Renal pelvis (tissue), 4 donors: Measurements from ENCODE around the gene NDUFB2. TPM values are rescaled to one million over a fixed set of nuclear protein-coding genes. Genes with fewer than 3 reads are reported as not detected.
"Not testable (repeated sequence)": the region's sequence is repeated elsewhere in the genome, so short reads cannot be mapped to it uniquely, and the experiment has no call there.

ENCODE experiments used
- DNase-seq: peaks from one replicate; pipeline ENCODE4 v3.0.0-alpha.2; 2013
- polyA plus RNA-seq, 3 donors: library from polyadenylated mRNA; unstranded; fragments of 120-200 nt; gene quantifications; one replicate each; pipeline ENCODE4 v1.2.1, GENCODE V29; 2013; ENCODE audit not compliant: insufficient read length in 3 of 3

NDUFB2 gene
- polyA plus RNA-seq, 3 donors: 187 to 212 (median 199) TPM

GRCh38 chr7:140722254-140722653 is 25.7 kb downstream of the NDUFB2 start:
- DNase-seq: no peak

DNA sequence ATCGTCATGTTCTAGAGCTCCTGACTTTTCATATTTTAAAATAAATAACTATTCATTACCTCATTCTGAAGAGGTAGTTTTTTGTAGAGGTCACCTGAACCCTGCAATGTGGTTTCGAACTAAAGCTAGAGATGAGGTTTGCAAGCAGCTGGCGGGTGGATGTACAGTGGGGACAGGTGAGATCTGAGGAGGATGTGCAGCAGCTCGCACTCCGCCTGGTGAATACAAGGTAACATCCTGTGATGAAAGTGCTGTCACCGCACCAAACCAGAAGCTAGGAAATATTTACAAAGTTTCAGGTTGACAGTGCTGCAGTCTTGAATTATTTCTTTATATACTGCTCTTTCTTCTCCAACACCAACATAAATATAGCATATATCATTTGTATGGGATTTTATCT is 26.5 kb downstream of the NDUFB2 start:
- no peak for DNase-seq

- no peak for DNase-seq
These were observed 27.1 kb downstream of the NDUFB2 start for GRCh38 chr7:140723574-140723973.

DNA sequence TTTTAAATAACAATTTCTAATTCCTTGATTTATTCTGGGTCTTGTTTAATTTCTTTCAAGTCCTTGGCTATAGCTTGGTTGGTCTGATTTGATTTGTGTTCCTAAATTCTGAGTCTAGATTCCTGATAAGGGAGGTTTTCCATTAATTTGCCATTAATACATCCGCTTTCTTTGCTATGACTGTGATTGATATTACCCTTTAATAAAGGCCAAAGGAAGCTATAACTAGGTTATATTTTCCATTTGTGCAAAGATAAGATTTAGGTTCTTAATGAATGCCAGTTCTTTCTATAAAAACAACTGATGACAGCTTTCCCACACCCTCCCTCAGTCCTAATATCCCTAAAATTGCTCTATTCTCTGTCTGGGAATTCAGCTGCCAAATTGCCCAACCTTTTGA is 28.2 kb downstream of the NDUFB2 start:
- no peak for DNase-seq

- DNase-seq: no peak
These were observed 29.8 kb downstream of the NDUFB2 start for GRCh38 chr7:140726281-140726680.

DNA sequence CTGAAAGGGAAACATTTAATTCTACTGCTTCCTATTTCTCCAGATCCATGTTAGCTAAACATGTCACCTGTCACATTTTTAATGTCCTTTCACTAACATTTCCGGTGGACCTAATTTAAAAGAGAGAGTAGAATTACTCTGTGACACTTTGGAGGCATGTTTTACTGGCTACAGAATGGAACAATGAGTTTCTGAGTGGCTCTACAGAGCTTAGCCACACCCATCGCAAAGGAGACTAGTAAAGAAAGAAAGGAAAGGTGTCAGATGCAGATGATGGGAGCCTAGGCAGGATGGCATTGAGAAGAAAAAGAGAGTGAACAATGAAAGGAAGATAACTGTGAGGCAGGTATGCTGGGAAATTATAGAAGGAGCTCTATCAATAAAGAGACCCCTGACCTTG is 35.9 kb downstream of the NDUFB2 start:
- no peak for DNase-seq

DNA sequence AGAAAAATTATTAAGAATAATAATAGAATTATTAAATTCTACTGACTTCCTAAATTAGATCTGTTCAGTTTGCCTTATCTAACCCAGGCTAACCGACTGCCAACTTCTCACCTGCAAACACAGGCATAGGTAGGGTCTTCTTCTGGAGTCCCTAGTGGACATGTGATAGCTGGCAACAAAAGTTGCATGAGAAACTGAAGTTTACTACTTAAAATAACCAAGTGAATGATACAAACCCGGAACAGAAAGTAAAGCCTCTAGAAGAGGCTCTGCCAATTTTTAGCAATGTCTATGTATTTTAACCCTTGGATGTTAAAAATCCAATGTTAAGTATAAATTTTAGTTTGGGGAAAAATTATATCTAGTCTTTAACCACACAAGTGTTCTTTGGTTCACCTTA is 37.6 kb downstream of the NDUFB2 start:
- no peak for DNase-seq

DNA sequence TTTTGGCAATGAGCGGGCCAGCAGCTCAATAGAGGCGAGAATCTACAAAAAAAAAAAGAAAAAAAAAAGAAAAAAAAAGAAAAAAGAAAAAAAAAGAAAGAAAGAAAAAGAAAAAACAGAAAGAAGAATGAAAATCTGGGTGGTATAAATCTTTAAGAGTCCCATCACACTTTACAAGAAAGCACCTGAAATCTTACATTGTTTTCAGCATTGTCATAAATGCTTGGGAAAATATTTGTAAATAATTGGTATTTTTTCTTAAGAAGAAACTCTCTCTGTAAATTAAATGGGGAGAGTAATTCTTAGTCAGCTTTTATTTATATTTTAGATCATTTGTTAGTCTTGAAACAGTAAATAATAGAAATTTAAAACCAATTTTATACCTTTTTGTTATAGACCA is 38.2 kb downstream of the NDUFB2 start:
- DNase-seq: no peak

- no peak for DNase-seq
These were observed 41.8 kb downstream of the NDUFB2 start for GRCh38 chr7:140738280-140738679.

- not testable (repeated sequence) for DNase-seq
These were observed 46.7 kb downstream of the NDUFB2 start for GRCh38 chr7:140743255-140743654.

- no peak for DNase-seq
These were observed 47.5 kb downstream of the NDUFB2 start for GRCh38 chr7:140744005-140744404.

- DNase-seq: no peak
These were observed 49.0 kb downstream of the NDUFB2 start for GRCh38 chr7:140745266-140746058.

DNA sequence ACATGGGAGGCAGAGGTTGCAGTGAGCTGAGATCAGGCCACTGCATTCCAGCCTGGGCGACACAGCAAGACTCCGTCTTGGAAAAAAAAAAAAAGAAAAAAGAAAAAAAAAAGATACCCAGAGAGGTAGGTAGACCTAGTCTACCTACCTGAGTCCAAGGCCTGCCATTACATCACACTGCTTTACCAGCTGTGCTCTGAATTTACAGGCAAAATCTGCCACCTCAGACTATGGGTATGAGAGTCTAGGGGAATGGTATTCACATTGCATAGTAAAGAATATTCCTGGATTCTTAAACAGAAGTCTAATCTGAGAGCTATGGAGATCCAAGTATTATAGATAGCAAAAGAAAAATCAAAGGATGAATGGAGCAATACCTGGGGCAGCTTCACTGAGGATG is 50.2 kb downstream of the NDUFB2 start:
- DNase-seq: no peak

DNA sequence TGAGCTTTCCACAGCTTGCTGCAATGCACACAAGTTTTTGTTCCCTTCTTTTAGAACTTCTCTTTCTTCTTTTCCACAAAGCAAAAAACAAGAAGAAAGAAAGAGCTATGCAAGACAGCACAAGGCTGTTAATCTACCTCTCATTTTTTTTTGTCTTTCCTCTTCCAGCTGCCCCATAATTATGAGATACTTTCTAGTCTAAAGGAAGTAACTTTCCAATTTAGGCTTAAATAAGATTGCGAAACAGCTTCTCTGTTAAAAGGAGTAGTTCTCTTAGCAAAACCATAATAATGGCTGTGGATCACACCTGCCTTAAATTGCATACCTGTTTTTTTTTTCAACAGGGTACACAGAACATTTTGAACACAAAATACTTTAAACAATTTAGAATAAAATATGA is 56.0 kb downstream of the NDUFB2 start:
- DNase-seq: no peak

DNA sequence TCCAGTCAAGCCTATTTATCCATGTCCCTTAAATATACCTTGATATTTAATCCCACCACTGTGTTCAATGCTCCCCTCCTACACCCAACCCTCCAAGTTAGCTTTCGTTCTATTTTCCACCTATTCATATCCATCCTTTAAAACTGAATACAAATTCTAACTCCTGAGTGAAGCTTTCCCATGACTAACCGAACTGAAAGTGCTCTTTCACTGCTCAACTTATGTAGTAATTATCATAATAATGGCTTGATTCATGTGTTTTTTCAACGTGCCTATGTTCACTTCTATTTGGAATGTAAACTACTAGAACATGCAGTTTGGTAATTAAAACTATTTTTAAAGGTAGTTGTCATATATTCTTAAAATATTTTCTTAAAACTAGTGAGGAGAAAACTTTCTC is 58.0 kb downstream of the NDUFB2 start:
- no peak for DNase-seq

Other genes starting within 250 kb of the NDUFB2 start
- 100 to 1,000 TPM; 110 to 149 (median 121) TPM for gene MKRN1, start 217.2 kb upstream of the NDUFB2 start, polyA plus RNA-seq
- gene DENND2A, start 55.9 kb upstream of the NDUFB2 start, polyA plus RNA-seq: 10 to 100 TPM; 32.9 to 38.6 (median 37.3) TPM
- 10 to 100 TPM; 25.9 to 28.0 (median 25.9) TPM for gene ADCK2, start 23.8 kb upstream of the NDUFB2 start, polyA plus RNA-seq
- gene BRAF, start 228.2 kb downstream of the NDUFB2 start, polyA plus RNA-seq: 10 to 100 TPM; 20.9 to 29.2 (median 26.6) TPM